ENCODE data around the gene GNA12.

Gene GNA12

GRCh38 chr7:2844153-2845033, at the start of gene GNA12:
Gene GNA12, minus strand, starts transcription at chr7:2844308. Its CDS starts 147 bp downstream, at chr7:2844161.
- DNase-seq, result peak; percentile 100
- in situ Hi-C loops (cut with HindIII; ENCODE audit: low pct_ligation_motif_present, low pct_unique_long_range_greater_than_20kb, low sequenced_read_pairs), result no loop called here

GRCh38 chr7:2893411-2893861, 49.3 kb upstream of the GNA12 start:
- no peak for DNase-seq
- in situ Hi-C loops (cut with HindIII; ENCODE audit: low pct_ligation_motif_present, low pct_unique_long_range_greater_than_20kb, low sequenced_read_pairs), result no loop called here

GRCh38 chr7:2892549-2892948, 48.4 kb upstream of the GNA12 start:
- in situ Hi-C loops (cut with HindIII; ENCODE audit: low pct_ligation_motif_present, low pct_unique_long_range_greater_than_20kb, low sequenced_read_pairs), result no loop called here
- DNase-seq, result no peak

- in situ Hi-C loops (cut with HindIII; ENCODE audit: low pct_ligation_motif_present, low pct_unique_long_range_greater_than_20kb, low sequenced_read_pairs), result no loop called here
- DNase-seq, result no peak
Measured at GRCh38 chr7:2887816-2888215, 43.7 kb upstream of the GNA12 start.

- peak; percentile 86 for DNase-seq
- in situ Hi-C loops (cut with HindIII; ENCODE audit: low pct_ligation_motif_present, low pct_unique_long_range_greater_than_20kb, low sequenced_read_pairs), result no loop called here
Measured at GRCh38 chr7:2886900-2887299, 42.8 kb upstream of the GNA12 start.

- DNase-seq, result no peak
- in situ Hi-C loops (cut with HindIII; ENCODE audit: low pct_ligation_motif_present, low pct_unique_long_range_greater_than_20kb, low sequenced_read_pairs), result no loop called here
Measured at GRCh38 chr7:2886391-2886790, 42.3 kb upstream of the GNA12 start.

GRCh38 chr7:2884161-2884560, 40.1 kb upstream of the GNA12 start:
- in situ Hi-C loops (cut with HindIII; ENCODE audit: low pct_ligation_motif_present, low pct_unique_long_range_greater_than_20kb, low sequenced_read_pairs), result no loop called here
- DNase-seq, result no peak

- in situ Hi-C loops (cut with HindIII; ENCODE audit: low pct_ligation_motif_present, low pct_unique_long_range_greater_than_20kb, low sequenced_read_pairs), result no loop called here
- DNase-seq, result no peak
Measured at GRCh38 chr7:2883101-2883500, 39.0 kb upstream of the GNA12 start.

- in situ Hi-C loops (cut with HindIII; ENCODE audit: low pct_ligation_motif_present, low pct_unique_long_range_greater_than_20kb, low sequenced_read_pairs), result no loop called here
- DNase-seq, result no peak
Measured at GRCh38 chr7:2882111-2882510, 38.0 kb upstream of the GNA12 start.

- in situ Hi-C loops (cut with HindIII; ENCODE audit: low pct_ligation_motif_present, low pct_unique_long_range_greater_than_20kb, low sequenced_read_pairs), result no loop called here
Measured at GRCh38 chr7:2880874-2881533, 36.9 kb upstream of the GNA12 start.

GRCh38 chr7:2880051-2880450, 35.9 kb upstream of the GNA12 start:
- in situ Hi-C loops (cut with HindIII; ENCODE audit: low pct_ligation_motif_present, low pct_unique_long_range_greater_than_20kb, low sequenced_read_pairs), result no loop called here
- no peak for DNase-seq

More at GRCh38 chr7:2880874-2881533, 36.9 kb upstream of the GNA12 start:
- no peak for DNase-seq

GRCh38 chr7:2879354-2879753, 35.2 kb upstream of the GNA12 start:
- in situ Hi-C loops (cut with HindIII; ENCODE audit: low pct_ligation_motif_present, low pct_unique_long_range_greater_than_20kb, low sequenced_read_pairs), result no loop called here
- DNase-seq, result no peak

- in situ Hi-C loops (cut with HindIII; ENCODE audit: low pct_ligation_motif_present, low pct_unique_long_range_greater_than_20kb, low sequenced_read_pairs), result no loop called here
Measured at GRCh38 chr7:2878306-2878705, 34.2 kb upstream of the GNA12 start.

GRCh38 chr7:2876031-2876731, 32.1 kb upstream of the GNA12 start:
- in situ Hi-C loops (cut with HindIII; ENCODE audit: low pct_ligation_motif_present, low pct_unique_long_range_greater_than_20kb, low sequenced_read_pairs), result no loop called here
- peak; percentile 47 for DNase-seq

More at GRCh38 chr7:2878306-2878705, 34.2 kb upstream of the GNA12 start:
- DNase-seq, result no peak

- peak; percentile 90 for DNase-seq
- in situ Hi-C loops (cut with HindIII; ENCODE audit: low pct_ligation_motif_present, low pct_unique_long_range_greater_than_20kb, low sequenced_read_pairs), result no loop called here
Measured at GRCh38 chr7:2873686-2874551, 29.8 kb upstream of the GNA12 start.

- in situ Hi-C loops (cut with HindIII; ENCODE audit: low pct_ligation_motif_present, low pct_unique_long_range_greater_than_20kb, low sequenced_read_pairs), result no loop called here
- DNase-seq, result peak; percentile 32
Measured at GRCh38 chr7:2873146-2873545, 29.0 kb upstream of the GNA12 start.

- no peak for DNase-seq
- in situ Hi-C loops (cut with HindIII; ENCODE audit: low pct_ligation_motif_present, low pct_unique_long_range_greater_than_20kb, low sequenced_read_pairs), result no loop called here
Measured at GRCh38 chr7:2872296-2872874, 28.3 kb upstream of the GNA12 start.

- peak; percentile 52 for DNase-seq
- in situ Hi-C loops (cut with HindIII; ENCODE audit: low pct_ligation_motif_present, low pct_unique_long_range_greater_than_20kb, low sequenced_read_pairs), result no loop called here
Measured at GRCh38 chr7:2870471-2870931, 26.4 kb upstream of the GNA12 start.
